Body of pancreas (tissue), 4 donors: ENCODE results near the gene SBF2.

Source experiments
- CTCF ChIP-seq, 7 experiments: fragments of 450-650 bp in 4 of 7; fragments of 200-600 bp in 3 of 7; sonication (generic) in 3 of 7; IDR thresholded peaks; one replicate each; pipeline ENCODE4 v1.5.1; 2016 to 2019; ENCODE audit warnings: antibody characterized with exemption in 7 of 7
- POLR2A ChIP-seq, 3 donors: fragments of 450-650 bp; IDR thresholded peaks; one replicate each; pipeline ENCODE4 v1.6.1; 2016; ENCODE audit warnings: antibody characterized with exemption in 3 of 3, mild to moderate bottlenecking in 2 of 3

- TF ChIP-seq CTCF (IDR thresholded peaks at IDR 0.05) (no peak), POLR2A (IDR thresholded peaks at IDR 0.05) (no peak)
Observed at GRCh38 chr11:9761441-9761945, 532.5 kb downstream of the SBF2 start.
